Esophagus squamous epithelium (tissue), 5 donors: Measurements from ENCODE around the gene TUBA1C. TPM values are rescaled to one million over a fixed set of nuclear protein-coding genes. Genes with fewer than 3 reads are reported as not detected.
A peak's percentile ranks its signal among the peaks of the same experiment; 100 is the strongest.

ENCODE experiments used
- DNase-seq: peaks from one replicate; lab custom pipeline; 2025; lab: John Stamatoyannopoulos, UW
- H3K27ac ChIP-seq, 4 donors: fragments of 200-600 bp; sonication (generic); one replicate each; pipeline ENCODE4 v1.5.1; 2016 to 2019; ENCODE audit warnings: mild to moderate bottlenecking in 1 of 4
- H3K27me3 ChIP-seq, 4 donors: fragments of 200-600 bp; sonication (generic); 1 replicate in 3 of 4; 2 replicates in 1 of 4; pipeline versions ENCODE4 v1.5.1 to v1.6.0; 2017 to 2021; ENCODE audit warnings: antibody characterized with exemption in 1 of 4
- H3K36me3 ChIP-seq, 3 donors: fragments of 200-600 bp; sonication (generic); one replicate each; pipeline ENCODE4 v1.5.1; 2016 to 2019
- H3K4me1 ChIP-seq, 3 donors: fragments of 200-600 bp; sonication (generic); one replicate each; pipeline ENCODE4 v1.5.1; 2017 to 2019
- H3K4me3 ChIP-seq, 4 donors: fragments of 200-600 bp; sonication (generic); 1 replicate in 3 of 4; 2 replicates in 1 of 4; pipeline ENCODE4 v1.5.1; 2016 to 2019; ENCODE audit warnings: mild to moderate bottlenecking in 2 of 4, moderate library complexity in 1 of 4
- H3K9me3 ChIP-seq, 3 donors: fragments of 200-600 bp; sonication (generic); one replicate each; pipeline ENCODE4 v1.5.1; 2016 to 2019
- POLR2A ChIP-seq, 4 donors: fragments of 450-650 bp; IDR thresholded peaks; one replicate each; pipeline ENCODE4 v1.6.1; 2017; ENCODE audit warnings: antibody characterized with exemption in 4 of 4, mild to moderate bottlenecking in 4 of 4, moderate library complexity in 3 of 4
- WGBS, 2 donors: methylation state at CpG; one replicate each; pipeline ENCODE4 v1.1.5; 2018; 5-methylcytosine and 5-hydroxymethylcytosine counted together
- intact Hi-C: fragments of 100-400 bp; cut with DNase I; formaldehyde crosslinking; loops from one replicate; pipeline ENCODE4 v1.15.0; 2022
- total RNA-seq, 4 donors: library from RNA; depleted of rRNA; stranded (reverse); fragments of >200 nt; gene quantifications; one replicate each; pipeline ENCODE4 v1.1.0, GENCODE V29; 2016
- TF ChIP-seq, protein P1 (sequence below), 6 experiments: fragments of 450-650 bp in 4 of 6; fragments of 200-600 bp in 2 of 6; sonication (generic) in 2 of 6; IDR thresholded peaks; one replicate each; pipeline ENCODE4 v1.5.1; 2016 to 2019; ENCODE audit warnings: antibody characterized with exemption in 6 of 6, mild to moderate bottlenecking in 4 of 6, moderate library complexity in 4 of 6
- donor health status: DM: yes; HTN: yes; CAD: no.

Gene TUBA1C
- total RNA-seq, 4 donors from 2014 or later: 587 to 1,132 (median 718) TPM

GRCh38 chr12:49293056-49293956, 28.4 kb downstream of the TUBA1C start:
- intact Hi-C loops: loop anchor here (5.0 kb wide), 1 partner anchor 44 kb away; the partner anchor contains the start of gene C1QL4
- no peak for TF ChIP-seq POLR2A (IDR thresholded peaks at IDR 0.05)
- TF ChIP-seq, protein P1, sequence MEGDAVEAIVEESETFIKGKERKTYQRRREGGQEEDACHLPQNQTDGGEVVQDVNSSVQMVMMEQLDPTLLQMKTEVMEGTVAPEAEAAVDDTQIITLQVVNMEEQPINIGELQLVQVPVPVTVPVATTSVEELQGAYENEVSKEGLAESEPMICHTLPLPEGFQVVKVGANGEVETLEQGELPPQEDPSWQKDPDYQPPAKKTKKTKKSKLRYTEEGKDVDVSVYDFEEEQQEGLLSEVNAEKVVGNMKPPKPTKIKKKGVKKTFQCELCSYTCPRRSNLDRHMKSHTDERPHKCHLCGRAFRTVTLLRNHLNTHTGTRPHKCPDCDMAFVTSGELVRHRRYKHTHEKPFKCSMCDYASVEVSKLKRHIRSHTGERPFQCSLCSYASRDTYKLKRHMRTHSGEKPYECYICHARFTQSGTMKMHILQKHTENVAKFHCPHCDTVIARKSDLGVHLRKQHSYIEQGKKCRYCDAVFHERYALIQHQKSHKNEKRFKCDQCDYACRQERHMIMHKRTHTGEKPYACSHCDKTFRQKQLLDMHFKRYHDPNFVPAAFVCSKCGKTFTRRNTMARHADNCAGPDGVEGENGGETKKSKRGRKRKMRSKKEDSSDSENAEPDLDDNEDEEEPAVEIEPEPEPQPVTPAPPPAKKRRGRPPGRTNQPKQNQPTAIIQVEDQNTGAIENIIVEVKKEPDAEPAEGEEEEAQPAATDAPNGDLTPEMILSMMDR (IDR thresholded peaks at IDR 0.05): no peak
- 15 to 73% methylated on average over 3 to 7 of the region's 18 CpGs for WGBS, 2 donors
- DNase-seq: no peak
- peaks cover 20 to 52% (median 30%) of the 10 kb centered on the region in 4 donors for H3K27me3 ChIP-seq
- no peaks in the 10 kb centered on the region for H3K9me3 ChIP-seq
- H3K36me3 ChIP-seq: no peaks in the 10 kb centered on the region
- H3K27ac ChIP-seq: peak overlapping the region in 2 of 4 donors; percentile 11 to 20
- H3K4me1 ChIP-seq: peaks cover 27 to 53% (median 32%) of the 10 kb centered on the region in 3 donors
- H3K4me3 ChIP-seq: peak overlapping the region in 2 of 4 donors; percentile 23 to 45

- peaks cover 20 to 61% (median 35%) of the 10 kb centered on the region in 4 donors for H3K27me3 ChIP-seq
- H3K4me3 ChIP-seq: no peak overlapping the region
- H3K4me1 ChIP-seq: peaks cover 27 to 53% (median 32%) of the 10 kb centered on the region in 3 donors
- H3K9me3 ChIP-seq: no peaks in the 10 kb centered on the region
- 50 to 67% methylated on average over 2 to 5 of the region's 8 CpGs for WGBS, 2 donors
- no peak overlapping the region for H3K27ac ChIP-seq
- TF ChIP-seq, protein P1 (IDR thresholded peaks at IDR 0.05): no peak
- TF ChIP-seq POLR2A (IDR thresholded peaks at IDR 0.05): no peak
- no peaks in the 10 kb centered on the region for H3K36me3 ChIP-seq
- no peak for DNase-seq
- intact Hi-C loops: loop anchor here (5.0 kb wide), 1 partner anchor 43 kb away; the partner anchor contains the start of gene C1QL4
Measured at GRCh38 chr12:49294086-49294803, 29.4 kb downstream of the TUBA1C start.

GRCh38 chr12:49294804-49295081, 29.9 kb downstream of the TUBA1C start:
- Histone ChIP-seq H3K36me3 (no peaks in the 10 kb centered on the region), H3K27me3 (peaks cover 20 to 66% (median 35%) of the 10 kb centered on the region in 4 donors), H3K4me1 (peaks cover 27 to 53% (median 32%) of the 10 kb centered on the region in 3 donors), H3K4me3 (no peak overlapping the region), H3K27ac (no peak overlapping the region), H3K9me3 (no peaks in the 10 kb centered on the region)
- intact Hi-C loops: loop anchor here (5.0 kb wide), 1 partner anchor 43 kb away; the partner anchor contains the start of gene C1QL4
- TF ChIP-seq POLR2A (IDR thresholded peaks at IDR 0.05): no peak
- TF ChIP-seq, protein P1 (IDR thresholded peaks at IDR 0.05): no peak
- DNase-seq: no peak
- 86% methylated on average over 1 of the region's 5 CpGs; no CpG with 5 or more reads in 1 of the 2 donors for WGBS, 2 donors

GRCh38 chr12:49295082-49295936, 30.4 kb downstream of the TUBA1C start, which contains the start of gene PRPH:
PRPH (plus strand) TSS chr12:49295147; CDS start chr12:49295201, 54 bp downstream.
- Histone ChIP-seq H3K27ac (no peak within 1 kb of the TSS), H3K9me3 (no peaks in the 10 kb centered on the region), H3K27me3 (peaks cover 20 to 72% (median 35%) of the 10 kb centered on the region in 4 donors), H3K4me3 (peak within 1 kb of the TSS in 2 of 4 donors; percentile 16 to 34), H3K4me1 (peaks cover 27 to 53% (median 32%) of the 10 kb centered on the region in 3 donors), H3K36me3 (no peaks in the 10 kb centered on the region)
- no peak for TF ChIP-seq POLR2A (IDR thresholded peaks at IDR 0.05)
- TF ChIP-seq, protein P1 (IDR thresholded peaks at IDR 0.05): no peak
- no peak for DNase-seq
- intact Hi-C loops: no loop called here
- WGBS, 2 donors: 7 to 22% methylated on average over 3 to 31 of the region's 82 CpGs
